SH-SY5Y (cell line): ENCODE results near the gene NPY5R.

ENCODE experiments used
- GATA2 ChIP-seq: IDR thresholded peaks from 2 replicates; pipeline ENCODE4 v1.6.1; 2011; ENCODE audit warnings: mild to moderate bottlenecking, low read depth, low read length
- GATA3 ChIP-seq: IDR thresholded peaks from 2 replicates; pipeline ENCODE4 v1.6.1; 2011; ENCODE audit warnings: low read depth, mild to moderate bottlenecking, low read length, moderate library complexity

The NPY5R gene

GRCh38 chr4:163356104-163356503 is 12.4 kb downstream of the NPY5R start:
- TF ChIP-seq GATA3 (no peak), GATA2 (no peak)

GRCh38 chr4:163367651-163368050 is 24.0 kb downstream of the NPY5R start:
- TF ChIP-seq GATA2 (no peak), GATA3 (no peak)

GRCh38 chr4:163372029-163372428 is 28.3 kb downstream of the NPY5R start:
- TF ChIP-seq GATA2 (no peak), GATA3 (no peak)

- no peak for TF ChIP-seq GATA2
- TF ChIP-seq GATA3: no peak
Observed at GRCh38 chr4:163378661-163379060, 35.0 kb downstream of the NPY5R start.

- TF ChIP-seq GATA2 (no peak), GATA3 (no peak)
Observed at GRCh38 chr4:163380703-163381102, 37.0 kb downstream of the NPY5R start.

GRCh38 chr4:163382178-163382869 is 38.6 kb downstream of the NPY5R start:
- TF ChIP-seq GATA3 (no peak), GATA2 (no peak)

GRCh38 chr4:163384434-163384833 is 40.7 kb downstream of the NPY5R start:
- TF ChIP-seq GATA3 (no peak), GATA2 (no peak)

GRCh38 chr4:163384926-163385325 is 41.2 kb downstream of the NPY5R start:
- TF ChIP-seq GATA2: no peak
- TF ChIP-seq GATA3: no peak

GRCh38 chr4:163385466-163385865 is 41.8 kb downstream of the NPY5R start:
- TF ChIP-seq GATA3: no peak
- no peak for TF ChIP-seq GATA2

- TF ChIP-seq GATA2 (no peak), GATA3 (no peak)
Observed at GRCh38 chr4:163391756-163392155, 48.1 kb downstream of the NPY5R start.

GRCh38 chr4:163392328-163392727 is 48.6 kb downstream of the NPY5R start:
- TF ChIP-seq GATA2: no peak
- no peak for TF ChIP-seq GATA3

GRCh38 chr4:163393471-163393870 is 49.8 kb downstream of the NPY5R start:
- TF ChIP-seq GATA3 (no peak), GATA2 (no peak)

- TF ChIP-seq GATA3: no peak
- no peak for TF ChIP-seq GATA2
Observed at GRCh38 chr4:163395055-163395454, 51.4 kb downstream of the NPY5R start.

GRCh38 chr4:163395758-163396157 is 52.1 kb downstream of the NPY5R start:
- TF ChIP-seq GATA2 (no peak), GATA3 (no peak)

- TF ChIP-seq GATA3: no peak
- TF ChIP-seq GATA2: no peak
Observed at GRCh38 chr4:163398238-163398637, 54.5 kb downstream of the NPY5R start.

GRCh38 chr4:163400911-163401310 is 57.2 kb downstream of the NPY5R start:
- TF ChIP-seq GATA2 (no peak), GATA3 (no peak)
